ENCODE measurements around the gene HOXC9. TPM values are rescaled to one million over a fixed set of nuclear protein-coding genes. Genes with fewer than 3 reads are reported as not detected.

Gene HOXC9
- not detected for polyA plus RNA-seq (2013, experiment 1 of 2)
- not detected for polyA plus RNA-seq (2013, experiment 2 of 2)

DNA sequence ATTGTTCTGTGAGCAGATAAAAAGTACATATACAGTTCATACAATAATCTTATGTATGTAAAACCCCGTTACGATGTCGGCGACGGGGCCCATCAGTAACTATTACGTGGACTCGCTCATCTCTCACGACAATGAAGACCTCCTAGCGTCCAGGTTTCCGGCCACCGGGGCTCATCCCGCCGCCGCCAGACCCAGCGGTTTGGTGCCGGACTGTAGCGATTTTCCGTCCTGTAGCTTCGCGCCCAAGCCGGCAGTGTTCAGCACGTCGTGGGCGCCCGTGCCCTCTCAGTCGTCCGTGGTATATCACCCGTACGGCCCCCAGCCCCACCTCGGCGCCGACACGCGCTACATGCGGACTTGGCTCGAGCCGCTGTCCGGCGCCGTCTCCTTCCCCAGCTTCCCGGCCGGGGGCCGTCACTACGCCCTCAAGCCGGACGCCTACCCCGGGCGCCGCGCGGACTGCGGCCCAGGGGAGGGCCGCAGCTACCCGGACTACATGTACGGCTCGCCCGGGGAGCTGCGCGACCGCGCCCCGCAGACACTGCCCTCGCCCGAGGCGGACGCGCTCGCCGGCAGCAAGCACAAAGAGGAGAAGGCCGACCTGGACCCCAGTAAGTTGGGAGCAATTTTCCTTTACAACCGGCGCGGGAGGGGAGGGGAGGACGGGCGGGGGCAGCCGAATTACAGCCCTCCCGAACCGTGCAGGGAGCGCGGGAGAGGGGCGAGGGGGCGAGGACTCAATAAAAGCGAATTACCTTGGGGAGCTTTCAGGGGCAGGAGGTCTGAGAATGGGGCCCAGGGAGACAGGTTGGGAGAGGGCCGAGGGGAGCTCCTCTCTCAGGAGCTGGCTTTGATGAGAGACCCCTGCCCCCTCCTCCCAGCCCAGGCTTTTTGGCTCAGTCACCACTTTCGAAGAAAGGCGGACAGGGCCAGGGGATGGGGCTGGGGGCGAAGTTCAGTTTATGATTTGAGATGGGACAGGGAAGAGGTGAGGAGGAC lies at the start of gene HOXC9:
Gene HOXC9, plus strand, starts transcription at position 46 of the 999 bp plus-strand sequence. Its CDS starts 28 bp downstream, at position 74.
- Histone ChIP-seq H3K4me1 (ENCODE audit: control insufficient read depth, low read depth, low read length) (no peaks in the 10 kb centered on the region), H3K18ac (ENCODE audit: low read length) (no peak within 1 kb of the TSS), H3K4me3 (ENCODE audit: low read length) (no peak within 1 kb of the TSS), H4K5ac (ENCODE audit: low read length) (no peak within 1 kb of the TSS), H2BK5ac (ENCODE audit: low read length) (no peak within 1 kb of the TSS), H3K79me2 (ENCODE audit: control insufficient read depth, insufficient read depth, low read length) (no peaks in the 10 kb centered on the region), H3K27ac (ENCODE audit: low read depth, low read length) (no peak within 1 kb of the TSS), H2BK15ac (replicated peaks; ENCODE audit: low read depth) (no peak within 1 kb of the TSS), H2AK5ac (ENCODE audit: low read length) (no peak within 1 kb of the TSS), H4K8ac (ENCODE audit: low read depth, low read length) (no peak within 1 kb of the TSS), H3K36me3 (ENCODE audit: control insufficient read depth, insufficient read depth, low read length) (no peaks in the 10 kb centered on the region), H3K23ac (ENCODE audit: low read length) (no peak within 1 kb of the TSS), H3K79me1 (ENCODE audit: low read length) (no peaks in the 10 kb centered on the region), H3K9ac (ENCODE audit: low read length) (no peak within 1 kb of the TSS), H3K27me3 (ENCODE audit: insufficient read depth, low read length, poor library complexity) (peaks cover 96% of the 10 kb centered on the region), H2BK120ac (ENCODE audit: low read depth, low read length) (no peak within 1 kb of the TSS), H3K4me2 (ENCODE audit: low read length) (peak within 1 kb of the TSS; percentile 5), H3K4ac (ENCODE audit: low read depth, low read length) (no peak within 1 kb of the TSS), H3K56ac (ENCODE audit: low read length) (peak within 1 kb of the TSS; percentile 29)
- DNase-seq: no peak
- WGBS (ENCODE audit: extremely low coverage, insufficient coverage, low lambda C conversion rate): no CpG with 5 or more reads among the region's 87 CpGs

DNA sequence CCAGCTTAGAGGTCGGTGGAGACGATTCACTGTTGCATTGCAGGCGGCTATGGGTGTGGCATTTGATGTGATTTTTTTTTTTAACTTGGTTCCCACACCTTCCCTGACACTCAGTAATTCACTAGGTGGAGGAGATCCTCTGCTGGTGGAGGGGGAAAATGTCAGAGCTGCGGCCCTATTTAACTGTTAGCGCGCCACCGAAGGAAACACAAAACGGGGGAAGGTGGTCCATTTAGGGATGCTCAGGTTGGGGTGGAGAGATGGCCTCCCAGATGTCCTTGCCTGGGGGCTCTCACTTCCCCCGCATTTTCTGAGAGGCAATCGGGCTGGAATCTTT lies 49.6 kb upstream of the HOXC9 start:
- Histone ChIP-seq H3K9ac (ENCODE audit: low read length) (no peak overlapping the region), H3K4me3 (ENCODE audit: low read length) (no peak overlapping the region), H3K27ac (ENCODE audit: low read depth, low read length) (no peak overlapping the region), H3K4ac (ENCODE audit: low read depth, low read length) (no peak overlapping the region), H3K36me3 (ENCODE audit: control insufficient read depth, insufficient read depth, low read length) (no peaks in the 10 kb centered on the region), H2BK120ac (ENCODE audit: low read depth, low read length) (no peak overlapping the region), H4K5ac (ENCODE audit: low read length) (no peak overlapping the region), H3K27me3 (ENCODE audit: insufficient read depth, low read length, poor library complexity) (peaks cover 94% of the 10 kb centered on the region), H4K8ac (ENCODE audit: low read depth, low read length) (no peak overlapping the region), H3K79me1 (ENCODE audit: low read length) (no peaks in the 10 kb centered on the region), H2BK15ac (replicated peaks; ENCODE audit: low read depth) (no peak overlapping the region), H2AK5ac (ENCODE audit: low read length) (no peak overlapping the region), H3K4me2 (ENCODE audit: low read length) (no peak overlapping the region), H2BK5ac (ENCODE audit: low read length) (no peak overlapping the region), H3K18ac (ENCODE audit: low read length) (no peak overlapping the region), H3K4me1 (ENCODE audit: control insufficient read depth, low read depth, low read length) (no peaks in the 10 kb centered on the region), H3K23ac (ENCODE audit: low read length) (no peak overlapping the region), H3K56ac (ENCODE audit: low read length) (no peak overlapping the region), H3K79me2 (ENCODE audit: control insufficient read depth, insufficient read depth, low read length) (no peaks in the 10 kb centered on the region)
- no peak for DNase-seq
- no CpG with 5 or more reads among the region's 10 CpGs for WGBS (ENCODE audit: extremely low coverage, insufficient coverage, low lambda C conversion rate)

DNA sequence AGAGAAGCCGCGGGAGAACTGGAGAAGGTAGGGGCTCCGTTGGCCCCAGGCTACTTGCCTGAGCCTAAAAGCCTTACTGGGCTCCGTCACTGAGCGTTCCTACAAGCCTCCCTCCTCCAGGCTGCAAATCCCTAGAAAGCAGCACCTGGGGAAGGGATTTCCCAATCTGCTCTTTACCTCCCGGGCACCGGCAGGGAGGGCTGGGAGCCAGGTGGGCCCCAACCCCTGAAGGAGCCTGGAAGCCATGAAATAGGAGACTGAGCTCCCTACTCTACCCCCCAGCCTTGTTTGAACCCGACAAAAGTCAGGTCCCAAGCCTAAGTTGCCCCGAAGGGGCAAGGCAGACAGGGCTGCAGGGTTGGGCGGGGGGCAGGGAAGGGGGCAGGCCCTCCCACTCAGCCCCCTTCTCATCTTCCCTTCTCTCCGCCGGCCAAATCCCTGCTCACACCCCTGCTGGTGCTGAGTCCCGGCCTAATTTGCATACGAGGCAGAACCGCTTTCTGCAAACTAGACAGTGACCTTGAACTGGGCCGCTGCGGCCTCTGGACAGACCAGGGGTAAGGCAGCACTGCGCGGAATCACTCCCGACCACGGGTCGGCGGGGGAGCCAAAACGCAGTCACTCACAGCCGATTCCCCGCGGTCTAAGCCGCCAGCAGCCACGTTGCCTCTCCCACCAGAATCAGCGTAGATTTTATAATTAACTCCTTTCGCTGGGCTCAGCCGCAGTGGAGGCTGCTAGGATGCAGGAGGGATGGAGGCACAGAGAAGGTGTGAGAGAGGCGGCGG lies 49.0 kb upstream of the HOXC9 start:
- no peak overlapping the region for H3K27ac ChIP-seq (ENCODE audit: low read depth, low read length)
- no peak overlapping the region for H3K4me3 ChIP-seq (ENCODE audit: low read length)
- no peak for DNase-seq
- peak overlapping the region; percentile 45 for H3K23ac ChIP-seq (ENCODE audit: low read length)
- no peak overlapping the region for H2AK5ac ChIP-seq (ENCODE audit: low read length)
- no peaks in the 10 kb centered on the region for H3K79me2 ChIP-seq (ENCODE audit: control insufficient read depth, insufficient read depth, low read length)
- WGBS (ENCODE audit: extremely low coverage, insufficient coverage, low lambda C conversion rate): no CpG with 5 or more reads among the region's 34 CpGs
- H3K79me1 ChIP-seq (ENCODE audit: low read length): no peaks in the 10 kb centered on the region
- no peak overlapping the region for H4K5ac ChIP-seq (ENCODE audit: low read length)
- peaks cover 94% of the 10 kb centered on the region for H3K27me3 ChIP-seq (ENCODE audit: insufficient read depth, low read length, poor library complexity)
- H3K9ac ChIP-seq (ENCODE audit: low read length): no peak overlapping the region
- no peak overlapping the region for H4K8ac ChIP-seq (ENCODE audit: low read depth, low read length)
- no peak overlapping the region for H3K56ac ChIP-seq (ENCODE audit: low read length)
- no peak overlapping the region for H3K4ac ChIP-seq (ENCODE audit: low read depth, low read length)
- H3K18ac ChIP-seq (ENCODE audit: low read length): no peak overlapping the region
- H3K4me2 ChIP-seq (ENCODE audit: low read length): no peak overlapping the region
- H3K36me3 ChIP-seq (ENCODE audit: control insufficient read depth, insufficient read depth, low read length): no peaks in the 10 kb centered on the region
- H2BK5ac ChIP-seq (ENCODE audit: low read length): no peak overlapping the region
- H2BK15ac ChIP-seq (replicated peaks; ENCODE audit: low read depth): no peak overlapping the region
- no peaks in the 10 kb centered on the region for H3K4me1 ChIP-seq (ENCODE audit: control insufficient read depth, low read depth, low read length)
- no peak overlapping the region for H2BK120ac ChIP-seq (ENCODE audit: low read depth, low read length)

DNA sequence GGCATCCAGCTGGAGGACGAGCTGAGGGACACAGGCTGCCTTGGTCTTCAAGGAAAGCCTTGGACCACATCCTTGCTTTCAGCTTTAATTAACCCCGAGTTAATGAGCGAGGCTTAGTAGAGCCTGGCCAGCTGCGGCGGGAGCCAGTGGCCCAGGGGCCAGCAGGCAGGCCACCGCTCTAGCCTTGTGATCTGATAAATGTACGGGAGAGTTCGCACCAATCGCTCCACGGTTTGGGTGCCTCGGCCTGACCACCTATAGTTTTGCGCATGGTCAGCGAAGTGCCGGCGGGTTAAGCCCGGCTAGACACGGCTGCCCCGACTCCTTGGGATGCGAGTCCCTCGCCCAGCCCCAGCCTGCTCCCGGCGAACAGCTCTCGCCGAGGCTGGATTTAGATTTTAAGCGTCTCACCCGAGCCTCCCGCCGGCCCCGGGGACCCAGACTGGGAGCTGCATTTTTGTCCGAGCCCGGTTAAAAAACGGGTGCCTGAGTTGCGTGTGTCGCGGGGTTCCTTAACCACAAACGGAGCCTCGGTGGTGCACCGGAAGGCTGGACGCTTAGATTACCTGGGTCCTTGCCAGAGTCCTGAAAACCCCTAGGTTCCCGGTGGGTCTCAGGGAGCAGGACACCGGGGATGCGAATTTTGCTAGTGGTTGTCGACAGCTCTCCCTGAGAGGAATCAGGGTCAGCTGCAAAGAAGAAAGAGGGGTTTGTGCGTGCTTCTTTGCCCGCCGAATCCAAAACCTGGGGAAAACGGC lies 48.2 kb upstream of the HOXC9 start:
- no peak overlapping the region for H3K4ac ChIP-seq (ENCODE audit: low read depth, low read length)
- no peaks in the 10 kb centered on the region for H3K79me1 ChIP-seq (ENCODE audit: low read length)
- no peak overlapping the region for H3K27ac ChIP-seq (ENCODE audit: low read depth, low read length)
- no peak overlapping the region for H3K4me2 ChIP-seq (ENCODE audit: low read length)
- no peak overlapping the region for H3K9ac ChIP-seq (ENCODE audit: low read length)
- no peak for DNase-seq
- no peak overlapping the region for H2BK5ac ChIP-seq (ENCODE audit: low read length)
- H3K27me3 ChIP-seq (ENCODE audit: insufficient read depth, low read length, poor library complexity): peaks cover 95% of the 10 kb centered on the region
- no peak overlapping the region for H3K23ac ChIP-seq (ENCODE audit: low read length)
- H4K5ac ChIP-seq (ENCODE audit: low read length): no peak overlapping the region
- H3K36me3 ChIP-seq (ENCODE audit: control insufficient read depth, insufficient read depth, low read length): no peaks in the 10 kb centered on the region
- H2BK120ac ChIP-seq (ENCODE audit: low read depth, low read length): no peak overlapping the region
- H3K56ac ChIP-seq (ENCODE audit: low read length): no peak overlapping the region
- WGBS (ENCODE audit: extremely low coverage, insufficient coverage, low lambda C conversion rate): no CpG with 5 or more reads among the region's 47 CpGs
- no peak overlapping the region for H2BK15ac ChIP-seq (replicated peaks; ENCODE audit: low read depth)
- H4K8ac ChIP-seq (ENCODE audit: low read depth, low read length): no peak overlapping the region
- no peaks in the 10 kb centered on the region for H3K4me1 ChIP-seq (ENCODE audit: control insufficient read depth, low read depth, low read length)
- H2AK5ac ChIP-seq (ENCODE audit: low read length): no peak overlapping the region
- H3K18ac ChIP-seq (ENCODE audit: low read length): no peak overlapping the region
- no peaks in the 10 kb centered on the region for H3K79me2 ChIP-seq (ENCODE audit: control insufficient read depth, insufficient read depth, low read length)
- no peak overlapping the region for H3K4me3 ChIP-seq (ENCODE audit: low read length)

DNA sequence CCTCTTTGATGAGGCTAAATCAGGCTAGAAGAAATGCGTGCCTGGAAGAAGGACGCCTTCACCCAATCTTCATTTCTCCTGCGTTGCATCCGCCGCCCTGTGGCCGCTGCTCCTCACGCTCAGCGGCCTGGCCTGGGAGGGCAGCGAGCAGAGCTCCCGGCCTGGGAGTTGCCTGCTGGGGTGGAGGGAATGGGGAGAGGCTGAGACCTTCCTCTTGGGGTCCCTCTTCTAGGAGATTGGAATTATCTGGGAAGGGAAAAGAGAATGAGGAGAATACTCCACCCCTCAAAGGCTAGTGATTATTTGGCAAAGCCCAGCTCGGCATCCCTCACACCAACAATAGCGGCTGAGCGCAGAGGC lies 47.6 kb upstream of the HOXC9 start:
- Histone ChIP-seq H4K5ac (ENCODE audit: low read length) (no peak overlapping the region), H2BK5ac (ENCODE audit: low read length) (no peak overlapping the region), H3K4ac (ENCODE audit: low read depth, low read length) (no peak overlapping the region), H2AK5ac (ENCODE audit: low read length) (no peak overlapping the region), H4K8ac (ENCODE audit: low read depth, low read length) (no peak overlapping the region), H3K4me2 (ENCODE audit: low read length) (no peak overlapping the region), H3K36me3 (ENCODE audit: control insufficient read depth, insufficient read depth, low read length) (no peaks in the 10 kb centered on the region), H3K4me3 (ENCODE audit: low read length) (no peak overlapping the region), H3K27me3 (ENCODE audit: insufficient read depth, low read length, poor library complexity) (peaks cover 97% of the 10 kb centered on the region), H3K9ac (ENCODE audit: low read length) (no peak overlapping the region), H3K18ac (ENCODE audit: low read length) (no peak overlapping the region), H3K79me2 (ENCODE audit: control insufficient read depth, insufficient read depth, low read length) (no peaks in the 10 kb centered on the region), H3K56ac (ENCODE audit: low read length) (no peak overlapping the region), H3K23ac (ENCODE audit: low read length) (no peak overlapping the region), H3K4me1 (ENCODE audit: control insufficient read depth, low read depth, low read length) (no peaks in the 10 kb centered on the region), H2BK120ac (ENCODE audit: low read depth, low read length) (no peak overlapping the region), H2BK15ac (replicated peaks; ENCODE audit: low read depth) (no peak overlapping the region), H3K27ac (ENCODE audit: low read depth, low read length) (no peak overlapping the region), H3K79me1 (ENCODE audit: low read length) (no peaks in the 10 kb centered on the region)
- WGBS (ENCODE audit: extremely low coverage, insufficient coverage, low lambda C conversion rate): no CpG with 5 or more reads among the region's 13 CpGs
- DNase-seq: peak; percentile 56

Data from mesendoderm (in vitro differentiated cells).